NCI-H1048 (cell line): Measurements from ENCODE around the gene PPARA.
"Not testable (repeated sequence)": the region's sequence is repeated elsewhere in the genome, so short reads cannot be mapped to it uniquely, and the experiment has no call there.

Experiments
- DNase-seq: peaks from one replicate; lab custom pipeline; 2025; lab: John Stamatoyannopoulos, UW

The PPARA gene

DNA sequence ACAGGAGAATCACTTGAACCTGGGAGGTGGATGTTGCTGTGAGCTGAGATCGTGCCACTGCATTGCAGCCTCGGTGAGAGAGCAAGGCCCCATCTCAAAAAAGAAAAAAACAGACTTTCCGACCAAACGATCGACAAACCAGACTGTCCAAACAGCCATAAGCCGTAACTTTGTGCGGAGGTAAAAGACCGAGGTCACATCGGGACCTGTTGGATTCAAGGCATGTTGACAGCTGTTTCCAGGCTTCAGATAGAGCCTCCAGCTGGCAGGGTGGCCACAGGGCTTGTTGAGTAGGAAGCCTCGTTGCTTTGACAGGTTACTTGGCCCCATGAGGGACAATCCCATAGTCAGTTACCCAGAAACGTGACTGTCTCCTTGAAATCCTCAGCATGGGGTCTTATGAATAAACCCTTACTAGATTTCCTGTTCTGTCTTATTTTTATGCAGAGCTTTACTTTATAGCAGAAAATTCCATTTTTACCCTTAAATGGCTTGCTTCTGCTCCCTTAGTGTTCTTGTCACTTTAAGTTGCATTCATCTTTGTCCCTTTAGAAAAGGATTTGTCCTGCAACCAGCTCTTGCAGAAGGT, 22.3 kb downstream of the PPARA start:
- no peak for DNase-seq

DNA sequence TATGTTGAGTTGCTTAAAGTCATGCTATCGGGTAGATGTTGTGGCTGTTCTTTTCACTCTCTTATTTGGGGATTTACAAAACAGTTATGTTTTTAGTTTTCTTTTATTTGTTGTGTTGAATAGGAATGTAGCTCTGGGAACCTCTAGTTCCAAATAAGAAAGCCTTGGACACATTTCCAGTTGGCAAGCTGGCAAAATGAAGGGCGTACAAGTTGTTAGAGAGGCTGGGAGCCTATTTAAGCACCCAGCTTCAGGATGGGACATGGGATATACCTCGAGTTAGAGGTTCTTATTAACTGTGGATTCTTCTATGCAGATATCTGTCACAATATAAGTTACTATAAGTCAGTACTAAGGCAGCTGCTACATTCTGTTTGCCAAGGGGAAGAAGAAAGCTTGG, 22.8 kb downstream of the PPARA start:
- DNase-seq = no peak

DNA sequence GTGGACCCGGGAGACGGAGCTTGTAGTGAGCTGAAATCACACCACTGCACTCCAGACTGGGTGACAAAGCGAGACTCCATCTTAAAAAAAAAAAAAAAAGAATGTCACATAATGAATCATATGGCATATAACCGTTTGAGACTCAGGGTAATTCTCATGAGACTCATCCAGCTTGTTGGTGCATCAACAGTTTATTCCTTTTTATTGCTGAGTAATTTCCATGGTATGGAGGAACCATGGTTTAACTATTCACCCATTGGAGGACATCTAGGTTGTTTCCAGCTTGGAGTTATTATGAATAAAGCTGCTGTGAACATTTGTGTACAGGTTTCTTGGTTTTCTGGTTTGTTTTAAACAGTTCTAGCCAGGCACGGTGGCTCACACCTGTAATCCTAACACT, 25.3 kb downstream of the PPARA start:
- DNase-seq = no peak

DNA sequence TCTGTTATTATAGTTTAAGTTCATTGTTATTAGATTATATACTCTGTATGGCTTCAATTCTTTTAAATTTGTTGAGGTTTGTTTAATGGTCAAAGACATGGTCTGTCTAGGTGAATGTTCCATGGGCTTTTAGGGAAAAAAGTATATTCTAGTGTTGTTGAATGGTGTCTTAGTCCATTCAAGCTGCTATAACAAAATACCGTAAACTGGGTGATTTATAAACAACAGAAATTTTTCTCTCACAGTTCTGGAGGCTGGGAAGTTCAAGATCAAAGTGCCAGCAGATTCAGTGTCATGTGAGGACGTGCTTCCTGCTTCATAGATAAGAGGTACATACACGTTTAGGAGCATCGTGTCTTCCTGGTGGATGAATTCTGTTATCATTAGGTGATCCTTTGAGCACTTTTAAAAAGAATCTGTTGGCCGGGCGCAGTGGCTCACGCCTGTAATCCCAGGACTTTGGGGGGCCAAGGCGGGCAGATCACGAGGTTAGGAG, 26.2 kb downstream of the PPARA start:
- no peak for DNase-seq

DNA sequence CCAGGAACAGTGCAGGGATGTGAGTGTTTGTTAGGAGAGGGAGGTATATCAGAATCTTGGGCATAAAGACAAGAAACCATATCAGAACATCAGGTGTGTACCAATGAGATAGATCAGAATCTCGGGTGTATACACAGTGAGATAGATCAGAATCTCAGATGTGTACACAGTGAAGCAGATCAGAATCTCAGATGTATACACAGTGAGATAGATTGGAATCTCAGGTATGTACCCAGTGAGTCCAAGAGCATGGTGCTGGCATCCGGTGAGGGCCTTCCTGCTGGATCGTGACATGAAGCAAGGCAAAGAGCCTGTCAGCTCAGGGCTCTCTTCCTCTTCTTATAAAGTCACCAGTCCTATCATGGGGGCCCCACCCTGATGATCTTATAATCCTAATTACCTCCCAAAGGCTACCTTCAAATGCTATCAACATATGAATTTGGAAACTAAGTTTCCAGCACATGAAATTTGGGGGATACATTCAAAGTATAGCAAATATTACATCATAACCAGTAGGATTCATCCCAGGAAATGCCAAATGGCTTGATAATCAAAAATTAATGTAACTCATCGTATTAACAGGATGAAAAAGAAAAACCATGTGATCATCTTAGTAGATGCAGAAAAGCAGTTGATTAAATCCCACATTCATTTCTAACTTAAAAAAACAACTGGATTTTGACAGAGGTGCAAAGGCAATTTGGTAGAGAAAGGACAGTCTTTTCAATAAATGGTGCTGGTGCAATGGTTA, 28.6 kb downstream of the PPARA start:
- DNase-seq = no peak

DNA sequence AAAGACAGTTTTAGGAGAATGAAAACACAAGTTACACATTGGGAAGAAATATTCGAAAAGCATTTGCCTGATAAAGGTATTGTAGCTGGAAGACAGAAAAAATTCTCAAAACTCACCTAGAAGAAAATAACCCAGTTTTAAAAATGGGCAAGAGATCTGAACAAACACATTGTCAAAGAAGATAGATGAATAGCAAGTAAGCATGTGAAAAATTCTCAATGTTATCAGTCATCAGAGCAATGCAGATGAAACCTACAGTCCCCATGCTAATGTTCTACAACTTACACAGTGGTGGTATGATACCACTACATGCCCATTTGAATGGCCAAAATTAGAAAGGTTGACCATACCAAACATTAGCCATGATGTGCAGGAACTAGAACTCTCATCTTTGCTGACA, 29.4 kb downstream of the PPARA start:
- DNase-seq = no peak

DNA sequence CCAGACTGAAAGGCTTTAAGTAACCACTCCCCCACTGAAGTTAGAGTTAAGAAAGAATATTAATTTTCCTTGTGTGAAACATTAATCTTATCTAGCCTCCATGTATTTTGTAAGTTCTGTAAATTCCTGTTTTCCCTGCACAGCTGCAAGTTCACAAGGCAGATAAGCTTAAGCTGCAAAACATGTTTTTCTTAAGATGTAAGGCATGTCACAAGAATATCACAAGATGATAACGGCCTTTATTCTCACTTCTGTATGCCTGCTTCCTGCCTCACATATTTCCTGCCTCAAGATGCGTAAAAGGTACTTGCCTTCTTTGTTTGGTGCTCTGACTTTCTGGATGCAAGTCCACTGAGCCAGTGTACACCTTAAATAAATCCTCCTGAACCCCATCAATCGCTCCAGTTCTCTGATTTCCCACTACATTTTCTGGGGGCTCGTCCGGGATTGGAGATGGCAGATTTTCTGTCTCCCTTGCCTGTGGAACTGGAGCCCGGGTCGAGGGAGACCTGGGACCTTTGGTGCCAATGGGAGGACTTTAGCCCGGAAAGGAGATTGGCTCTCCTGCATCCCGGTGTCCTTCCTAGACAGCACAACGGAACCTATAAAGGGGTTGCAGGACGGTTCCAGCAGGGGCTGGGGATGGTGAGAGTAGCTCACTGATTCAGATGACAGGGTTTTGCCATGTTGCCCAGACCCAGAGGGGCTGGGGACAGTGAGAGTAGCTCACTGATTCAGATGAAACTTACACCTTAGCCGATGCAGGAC, 30.2 kb downstream of the PPARA start:
- no peak for DNase-seq

DNA sequence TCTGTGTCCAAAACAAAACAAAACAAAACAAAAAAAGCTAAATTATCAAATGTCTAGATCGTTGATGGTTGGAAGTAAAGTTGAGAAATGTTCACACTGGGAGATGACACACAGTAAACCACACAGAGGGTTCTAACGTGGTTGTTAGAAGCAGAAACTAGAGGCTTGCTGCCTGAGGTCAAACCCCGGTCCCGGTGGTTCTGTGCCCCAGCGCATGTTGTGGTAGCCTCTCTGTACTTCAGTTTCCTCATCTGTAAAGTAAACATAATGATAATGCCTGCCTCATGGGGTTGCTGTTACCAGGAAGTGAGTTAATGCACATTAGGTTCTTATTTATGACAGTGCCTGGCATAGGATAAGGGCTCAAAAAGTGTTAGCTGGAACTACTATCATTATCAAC, 33.4 kb downstream of the PPARA start:
- DNase-seq = no peak

DNA sequence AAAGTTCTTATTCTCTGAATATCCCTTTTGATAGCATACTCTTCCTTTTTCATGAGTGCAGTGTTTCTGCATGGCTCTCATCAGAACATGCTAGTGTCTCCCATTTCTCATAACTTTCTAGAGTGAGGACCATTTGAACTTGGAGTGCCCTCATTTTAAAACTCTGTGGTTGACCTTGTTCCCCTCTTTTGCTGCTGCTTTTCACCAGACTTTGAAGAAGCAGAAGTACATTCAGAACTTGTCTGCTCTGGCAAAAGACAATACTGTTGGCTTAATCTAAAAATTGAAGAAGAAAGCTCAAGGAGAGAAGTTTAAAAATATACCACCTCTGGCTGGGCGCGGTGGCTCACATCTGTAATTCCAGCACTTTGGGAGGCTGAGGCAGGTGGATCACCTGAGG, 35.0 kb downstream of the PPARA start:
- no peak for DNase-seq

DNA sequence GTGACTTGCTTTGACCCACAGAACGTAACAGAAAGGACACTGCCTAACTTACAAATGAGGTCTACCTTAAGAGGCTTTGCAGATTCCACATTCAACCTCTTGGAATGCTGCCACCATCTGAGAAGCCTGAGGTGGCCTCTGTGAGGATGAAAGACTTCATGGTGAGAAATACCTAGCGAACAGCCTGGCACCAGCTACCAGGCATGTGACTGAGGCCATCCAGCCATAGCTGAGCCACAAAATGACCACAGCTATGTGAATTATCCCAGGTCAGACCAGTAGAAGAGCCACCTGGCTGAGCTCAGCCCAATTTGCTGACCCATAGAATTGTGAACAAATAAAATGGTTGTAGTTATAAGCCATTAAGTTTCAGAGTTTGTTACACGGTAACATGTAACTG, 37.5 kb downstream of the PPARA start:
- DNase-seq = no peak

DNA sequence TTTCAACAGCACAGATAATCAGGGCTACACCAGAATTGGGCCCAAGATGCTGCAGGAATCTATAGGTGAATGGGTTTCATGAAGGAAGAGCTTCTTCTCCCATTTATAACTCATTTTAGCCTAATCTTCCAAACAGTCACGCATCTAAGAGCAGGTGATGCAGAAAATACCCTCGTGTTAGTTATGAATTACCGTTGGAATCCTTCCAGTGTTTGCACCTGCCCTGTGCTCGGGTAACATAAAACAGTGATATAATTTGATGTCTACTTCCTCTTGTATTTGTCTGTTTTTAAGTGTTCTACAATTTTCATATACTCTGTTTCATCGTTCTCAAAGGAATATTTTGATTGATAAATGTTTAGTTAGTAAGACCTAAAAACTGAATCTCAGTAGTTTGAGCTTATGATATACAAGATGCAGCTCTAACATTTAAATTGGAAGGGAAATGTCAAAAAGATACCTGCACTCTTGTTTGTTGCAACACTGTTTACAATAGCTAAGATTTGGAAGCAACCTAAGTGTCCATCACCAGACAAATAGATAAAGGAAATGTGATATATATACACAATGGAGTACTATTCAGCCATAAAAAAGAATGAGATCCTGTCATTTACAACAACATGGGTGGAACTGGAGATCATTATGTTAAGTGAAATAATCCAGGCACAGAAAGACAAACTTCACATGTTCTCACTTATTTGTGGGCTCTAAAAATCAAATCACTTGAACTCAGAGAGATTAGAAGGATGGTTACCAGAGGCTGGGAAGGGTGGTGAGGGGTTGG, 42.1 kb downstream of the PPARA start:
- no peak for DNase-seq

DNA sequence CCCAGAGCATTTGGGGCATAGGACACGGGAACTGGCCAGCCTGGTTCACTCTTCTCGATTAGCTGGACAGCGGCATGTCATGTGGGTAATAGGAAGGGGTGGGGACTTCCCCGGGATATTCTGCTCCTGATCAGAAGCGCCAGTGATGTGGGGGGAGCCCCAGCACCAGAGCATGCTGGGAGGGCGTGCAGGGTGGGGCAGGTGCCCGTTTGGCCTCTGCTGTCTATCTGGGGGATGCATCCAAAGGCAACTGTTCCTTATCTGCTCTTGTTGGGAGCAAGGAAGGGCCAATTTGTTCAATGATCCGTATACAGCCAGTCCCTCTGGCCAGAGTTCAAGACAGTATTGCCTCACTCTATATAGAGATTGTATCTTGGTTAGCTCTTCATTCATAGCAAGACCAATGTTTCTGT, 43.6 kb downstream of the PPARA start:
- DNase-seq = no peak

DNA sequence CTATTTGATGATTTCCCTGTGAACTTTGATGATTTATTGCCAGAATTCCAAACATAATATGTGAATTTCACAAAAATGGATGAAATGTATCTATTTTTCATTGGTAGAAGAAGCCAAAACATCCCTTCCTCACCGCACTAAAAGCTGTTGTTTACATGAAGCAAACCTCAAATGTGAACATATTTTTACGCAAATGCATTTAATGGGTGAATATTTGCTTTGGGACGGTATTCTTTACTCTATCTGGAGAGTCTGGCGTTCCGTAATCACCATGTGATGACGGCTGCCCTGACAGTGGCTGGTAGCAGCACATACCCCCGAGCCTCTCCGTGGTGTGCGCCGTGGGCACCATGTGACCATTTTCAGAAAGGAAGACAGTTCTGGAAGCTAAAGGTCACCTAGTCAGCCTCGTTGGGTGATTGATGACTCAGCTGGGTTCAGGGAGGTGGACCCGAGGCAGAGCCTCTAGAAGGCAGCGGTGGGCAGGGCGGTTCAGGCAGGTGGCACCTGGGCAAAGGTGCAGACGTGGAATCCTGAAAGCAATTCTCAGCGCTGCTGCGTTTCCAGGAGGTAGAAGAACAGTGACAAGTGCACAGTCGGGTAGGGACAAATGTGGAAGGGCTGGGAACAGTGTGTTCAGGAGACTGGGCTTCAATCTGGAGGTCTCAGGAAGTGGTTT, 45.3 kb downstream of the PPARA start:
- no peak for DNase-seq

DNA sequence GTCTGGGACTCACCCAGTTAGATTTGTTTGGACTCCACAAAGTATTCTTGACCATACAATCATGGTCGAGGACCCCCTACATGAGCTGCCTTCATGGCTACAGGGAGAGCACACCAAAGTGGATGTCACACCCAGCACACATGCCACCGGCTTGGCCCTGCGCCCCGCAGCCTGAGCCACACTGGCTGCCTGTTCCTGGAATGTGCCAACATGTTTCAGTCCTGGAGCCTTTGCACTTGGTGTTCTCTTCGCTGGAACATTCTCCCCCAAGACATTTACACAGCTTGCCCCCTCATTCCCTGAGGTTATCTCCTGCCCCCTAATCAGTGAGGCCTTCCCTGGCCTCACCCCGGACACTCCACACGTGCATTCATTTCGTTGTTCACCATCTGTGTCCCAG, 46.0 kb downstream of the PPARA start:
- no peak for DNase-seq

DNA sequence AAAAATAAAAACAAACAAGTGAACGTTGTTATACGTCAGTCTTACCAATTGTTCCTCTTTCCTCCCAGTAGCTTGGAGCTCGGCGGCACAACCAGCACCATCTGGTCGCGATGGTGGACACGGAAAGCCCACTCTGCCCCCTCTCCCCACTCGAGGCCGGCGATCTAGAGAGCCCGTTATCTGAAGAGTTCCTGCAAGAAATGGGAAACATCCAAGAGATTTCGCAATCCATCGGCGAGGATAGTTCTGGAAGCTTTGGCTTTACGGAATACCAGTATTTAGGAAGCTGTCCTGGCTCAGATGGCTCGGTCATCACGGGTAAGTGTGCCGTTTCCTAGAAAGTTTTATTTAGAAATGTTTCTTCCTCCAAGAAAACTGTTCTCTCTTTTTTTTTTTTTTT, 47.9 kb downstream of the PPARA start:
- DNase-seq = no peak

DNA sequence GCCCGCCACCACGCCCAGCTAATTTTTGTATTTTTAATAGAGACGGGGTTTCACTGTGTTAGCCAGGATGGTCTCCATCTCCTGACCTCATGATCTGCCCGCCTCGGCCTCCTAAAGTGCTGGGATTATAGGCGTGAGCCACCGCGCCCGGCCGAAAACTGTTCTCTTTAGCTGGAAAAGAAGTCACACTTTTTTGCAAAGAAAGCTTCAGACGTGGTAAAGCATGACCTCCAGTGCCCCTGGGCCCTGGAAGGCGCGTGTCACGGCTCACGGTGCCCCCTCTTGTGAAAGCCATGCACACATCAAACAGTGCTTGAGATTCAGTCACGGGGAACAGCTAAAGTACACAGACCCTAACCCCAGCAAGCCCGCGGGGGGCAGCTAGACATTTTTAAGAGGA, 48.5 kb downstream of the PPARA start:
- DNase-seq = not testable (repeated sequence)

DNA sequence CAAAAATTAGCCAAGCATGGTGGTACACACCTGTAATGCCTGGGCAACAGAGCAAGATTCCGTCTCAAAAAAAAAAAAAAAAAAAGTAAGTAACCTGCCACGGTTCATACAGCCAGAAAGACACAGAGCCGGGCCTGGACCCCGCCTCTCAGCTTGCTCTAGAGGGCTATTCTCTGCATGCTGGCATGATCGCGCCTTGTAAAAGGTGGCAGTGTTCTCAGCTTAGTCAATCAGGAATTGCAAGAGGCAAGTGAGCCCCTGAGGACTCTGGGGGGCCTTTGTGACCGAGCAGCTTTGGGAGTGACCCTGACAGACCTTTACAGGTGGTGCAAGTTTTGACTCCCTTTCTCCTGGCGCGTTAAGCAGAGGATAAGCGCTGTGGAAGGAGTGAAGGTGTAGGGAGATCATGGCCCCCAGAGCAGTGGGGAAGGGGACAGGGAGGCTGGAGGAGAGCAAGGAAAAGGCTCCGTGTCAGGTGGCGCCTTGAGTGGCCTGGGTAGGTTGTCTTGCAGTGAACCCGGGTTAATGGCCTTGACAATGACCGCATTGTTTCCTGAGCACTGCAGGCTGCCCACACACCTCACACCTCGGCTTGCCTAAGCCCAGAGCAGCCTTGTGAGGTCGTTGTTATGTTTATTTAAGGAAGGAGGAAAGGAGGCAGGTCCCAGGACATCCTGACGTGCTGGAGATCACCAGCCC, 50.9 kb downstream of the PPARA start:
- DNase-seq = no peak

DNA sequence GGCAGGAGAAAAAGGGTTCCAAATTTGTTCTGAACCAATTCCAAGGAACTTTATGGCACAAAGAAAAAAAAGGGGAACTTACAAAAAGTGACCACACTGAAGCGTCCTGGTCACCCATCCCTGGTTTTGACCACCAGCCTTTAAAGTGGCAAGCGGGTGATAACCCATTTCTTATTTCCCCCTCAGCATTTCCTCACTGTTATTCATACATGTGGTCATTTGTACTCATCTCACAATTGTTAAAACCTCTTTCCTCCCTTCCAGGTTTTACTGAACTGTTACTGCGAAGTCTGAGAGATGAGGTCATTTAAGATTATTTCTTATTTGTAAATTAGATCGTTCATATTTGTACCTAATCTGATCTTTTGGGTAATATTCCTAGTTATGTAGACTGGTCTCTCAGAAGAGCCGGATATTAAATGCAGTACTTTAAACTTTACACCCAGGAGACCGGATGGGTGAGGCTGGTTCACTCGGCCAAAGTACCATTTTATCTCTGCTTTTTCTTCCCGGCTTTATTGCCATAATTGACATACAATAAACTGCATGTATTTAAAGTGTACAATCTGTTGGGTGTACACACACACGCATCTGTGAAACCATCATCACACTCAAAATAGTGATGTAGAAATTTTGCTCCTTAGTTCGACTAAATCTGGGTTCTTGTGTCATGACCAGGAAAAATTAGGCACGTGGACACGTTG, 52.7 kb downstream of the PPARA start:
- DNase-seq = no peak

DNA sequence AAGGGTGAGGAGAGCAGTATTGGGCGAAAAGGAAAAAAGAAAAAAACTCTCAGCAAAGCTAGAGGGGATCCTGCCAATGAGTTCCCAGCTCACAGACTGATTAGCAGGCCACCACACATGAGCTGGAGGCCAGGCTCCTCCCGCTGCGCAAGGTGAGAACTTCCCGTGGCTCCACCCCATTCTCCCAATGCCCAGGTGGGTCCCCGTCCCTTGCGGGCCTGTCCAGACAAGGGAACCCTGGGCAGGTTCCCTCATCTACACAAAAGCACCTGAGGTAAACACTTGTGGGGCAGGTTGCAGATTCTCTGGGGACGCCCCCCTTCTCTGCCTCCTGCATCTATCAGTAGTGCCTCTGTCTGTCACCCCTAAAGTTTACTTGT, 53.3 kb downstream of the PPARA start:
- DNase-seq = no peak

DNA sequence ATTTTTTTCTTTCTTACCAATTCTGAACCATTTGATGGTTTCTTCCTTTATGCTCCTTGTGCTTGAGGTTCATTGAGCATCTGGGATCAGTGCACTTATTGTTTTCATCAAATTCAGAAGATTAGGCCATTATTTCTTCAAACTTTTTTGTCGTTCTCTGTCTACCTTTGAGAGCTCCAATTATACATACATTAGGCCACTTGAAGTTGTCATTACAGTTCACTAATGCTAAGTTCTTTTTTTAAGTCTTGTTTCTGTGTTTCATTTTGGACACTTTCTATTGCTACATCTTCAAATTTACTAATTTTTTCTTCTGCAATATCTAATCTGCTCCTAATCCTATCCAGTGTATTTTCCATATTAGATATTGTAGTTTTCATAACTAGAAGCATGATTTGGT, 58.9 kb downstream of the PPARA start:
- no peak for DNase-seq

DNA sequence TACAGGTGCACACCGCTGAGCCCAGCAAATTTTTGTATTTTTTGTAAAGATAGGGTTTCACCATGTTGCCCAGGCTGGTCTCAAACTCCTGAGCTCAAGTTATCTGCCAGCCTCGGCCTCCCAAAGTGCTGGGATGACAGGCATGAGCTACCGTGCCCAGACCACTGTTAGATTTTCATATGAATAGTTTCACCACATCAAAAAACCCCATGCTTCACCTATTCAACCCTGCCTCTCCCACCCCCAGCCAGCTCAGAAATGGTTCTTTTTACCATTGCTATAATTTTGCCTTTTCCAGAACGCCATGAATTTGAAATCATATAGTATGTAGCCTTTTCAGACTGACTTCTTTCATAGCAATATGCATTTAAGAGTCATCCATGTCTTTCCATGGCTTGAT, 61.9 kb downstream of the PPARA start:
- DNase-seq = no peak
